ENCODE data around the gene C16orf54. TPM values are rescaled to one million over a fixed set of nuclear protein-coding genes. Genes with fewer than 3 reads are reported as not detected.
"Not testable (repeated sequence)": the region's sequence is repeated elsewhere in the genome, so short reads cannot be mapped to it uniquely, and the experiment has no call there.

The C16orf54 gene
- polyA plus RNA-seq, 4 donors, result 0.22 to 2.2 (median 1.2) TPM

- no peaks in the 10 kb centered on the region for H3K27me3 ChIP-seq (ENCODE audit: control insufficient read depth in 3 of 3, insufficient read depth in 3 of 3, low read length in 3 of 3)
- H3K9me3 ChIP-seq (ENCODE audit: control insufficient read depth in 2 of 2, insufficient read depth in 1 of 2, low read depth in 1 of 2, low read length in 1 of 2), result no peaks in the 10 kb centered on the region
- no peak for DNase-seq
- WGBS, 3 donors, result 89 to 96% (median 92%) methylated on average over 5 of the region's 5 CpGs
- H3K27ac ChIP-seq (ENCODE audit: low read depth in 1 of 3, low read length in 2 of 3), result no peak overlapping the region
- FAIRE-seq, result no peak
- no peak overlapping the region for H3K4me3 ChIP-seq (ENCODE audit: low read depth in 1 of 3, low read length in 3 of 3)
- peaks cover 0 to 7% (median 0%) of the 10 kb centered on the region in 3 donors for H3K36me3 ChIP-seq (ENCODE audit: control insufficient read depth in 3 of 3, insufficient read depth in 2 of 3, low read depth in 1 of 3, low read length in 3 of 3)
- H3K4me1 ChIP-seq (ENCODE audit: control insufficient read depth in 3 of 3, insufficient read depth in 2 of 3, low read depth in 1 of 3, low read length in 2 of 3), result no peaks in the 10 kb centered on the region
Measured at GRCh38 chr16:29774730-29775129, 28.9 kb upstream of the C16orf54 start.

- H3K27ac ChIP-seq (ENCODE audit: low read depth in 1 of 3, low read length in 2 of 3); FAIRE-seq; H3K27me3 ChIP-seq (ENCODE audit: control insufficient read depth in 3 of 3, insufficient read depth in 3 of 3, low read length in 3 of 3); H3K36me3 ChIP-seq (ENCODE audit: control insufficient read depth in 3 of 3, insufficient read depth in 2 of 3, low read depth in 1 of 3, low read length in 3 of 3); H3K9me3 ChIP-seq (ENCODE audit: control insufficient read depth in 2 of 2, insufficient read depth in 1 of 2, low read depth in 1 of 2, low read length in 1 of 2); H3K4me3 ChIP-seq (ENCODE audit: low read depth in 1 of 3, low read length in 3 of 3); H3K4me1 ChIP-seq (ENCODE audit: control insufficient read depth in 3 of 3, insufficient read depth in 2 of 3, low read depth in 1 of 3, low read length in 2 of 3); DNase-seq: not testable (repeated sequence)
- WGBS, 3 donors, result 90 to 91% (median 91%) methylated on average over 7 of the region's 7 CpGs
Measured at GRCh38 chr16:29772330-29772729, 26.5 kb upstream of the C16orf54 start.

- no peaks in the 10 kb centered on the region for H3K27me3 ChIP-seq (ENCODE audit: control insufficient read depth in 3 of 3, insufficient read depth in 3 of 3, low read length in 3 of 3)
- H3K36me3 ChIP-seq (ENCODE audit: control insufficient read depth in 3 of 3, insufficient read depth in 2 of 3, low read depth in 1 of 3, low read length in 3 of 3), result peaks cover 0 to 3% (median 0%) of the 10 kb centered on the region in 3 donors
- DNase-seq (no peak), FAIRE-seq (no peak)
- no peak overlapping the region for H3K4me3 ChIP-seq (ENCODE audit: low read depth in 1 of 3, low read length in 3 of 3)
- no peak overlapping the region for H3K27ac ChIP-seq (ENCODE audit: low read depth in 1 of 3, low read length in 2 of 3)
- H3K9me3 ChIP-seq (ENCODE audit: control insufficient read depth in 2 of 2, insufficient read depth in 1 of 2, low read depth in 1 of 2, low read length in 1 of 2), result no peaks in the 10 kb centered on the region
- WGBS, 3 donors, result 75 to 86% (median 83%) methylated on average over 7 of the region's 7 CpGs
- H3K4me1 ChIP-seq (ENCODE audit: control insufficient read depth in 3 of 3, insufficient read depth in 2 of 3, low read depth in 1 of 3, low read length in 2 of 3), result peaks cover 0 to 6% (median 0%) of the 10 kb centered on the region in 3 donors
Measured at GRCh38 chr16:29770250-29770929, 24.6 kb upstream of the C16orf54 start.

- WGBS, 3 donors, result 85 to 86% (median 85%) methylated on average over 2 of the region's 2 CpGs
- DNase-seq, result no peak
Measured at GRCh38 chr16:29769507-29769906, 23.7 kb upstream of the C16orf54 start.

GRCh38 chr16:29767062-29767461, 21.3 kb upstream of the C16orf54 start:
- DNase-seq (no peak), FAIRE-seq (no peak)
- Histone ChIP-seq H3K4me3 (ENCODE audit: low read depth in 1 of 3, low read length in 3 of 3) (no peak overlapping the region), H3K27ac (ENCODE audit: low read depth in 1 of 3, low read length in 2 of 3) (no peak overlapping the region), H3K9me3 (ENCODE audit: control insufficient read depth in 2 of 2, insufficient read depth in 1 of 2, low read depth in 1 of 2, low read length in 1 of 2) (no peaks in the 10 kb centered on the region), H3K36me3 (ENCODE audit: control insufficient read depth in 3 of 3, insufficient read depth in 2 of 3, low read depth in 1 of 3, low read length in 3 of 3) (peaks cover 0 to 3% (median 0%) of the 10 kb centered on the region in 3 donors), H3K4me1 (ENCODE audit: control insufficient read depth in 3 of 3, insufficient read depth in 2 of 3, low read depth in 1 of 3, low read length in 2 of 3) (peaks cover 0 to 15% (median 0%) of the 10 kb centered on the region in 3 donors), H3K27me3 (ENCODE audit: control insufficient read depth in 3 of 3, insufficient read depth in 3 of 3, low read length in 3 of 3) (no peaks in the 10 kb centered on the region)
- WGBS, 3 donors, result 90 to 98% (median 91%) methylated on average over 3 of the region's 3 CpGs

More at GRCh38 chr16:29769507-29769906, 23.7 kb upstream of the C16orf54 start:
- peaks cover 0 to 14% (median 0%) of the 10 kb centered on the region in 3 donors for H3K4me1 ChIP-seq (ENCODE audit: control insufficient read depth in 3 of 3, insufficient read depth in 2 of 3, low read depth in 1 of 3, low read length in 2 of 3)
- FAIRE-seq, result no peak
- H3K4me3 ChIP-seq (ENCODE audit: low read depth in 1 of 3, low read length in 3 of 3), result no peak overlapping the region
- H3K9me3 ChIP-seq (ENCODE audit: control insufficient read depth in 2 of 2, insufficient read depth in 1 of 2, low read depth in 1 of 2, low read length in 1 of 2), result no peaks in the 10 kb centered on the region
- peaks cover 0 to 3% (median 0%) of the 10 kb centered on the region in 3 donors for H3K36me3 ChIP-seq (ENCODE audit: control insufficient read depth in 3 of 3, insufficient read depth in 2 of 3, low read depth in 1 of 3, low read length in 3 of 3)
- H3K27me3 ChIP-seq (ENCODE audit: control insufficient read depth in 3 of 3, insufficient read depth in 3 of 3, low read length in 3 of 3), result no peaks in the 10 kb centered on the region
- no peak overlapping the region for H3K27ac ChIP-seq (ENCODE audit: low read depth in 1 of 3, low read length in 2 of 3)

GRCh38 chr16:29766571-29766970, 20.8 kb upstream of the C16orf54 start:
- no peak overlapping the region for H3K4me3 ChIP-seq (ENCODE audit: low read depth in 1 of 3, low read length in 3 of 3)
- peaks cover 0 to 3% (median 0%) of the 10 kb centered on the region in 3 donors for H3K36me3 ChIP-seq (ENCODE audit: control insufficient read depth in 3 of 3, insufficient read depth in 2 of 3, low read depth in 1 of 3, low read length in 3 of 3)
- FAIRE-seq (no peak), DNase-seq (no peak)
- no peak overlapping the region for H3K27ac ChIP-seq (ENCODE audit: low read depth in 1 of 3, low read length in 2 of 3)
- peaks cover 0 to 20% (median 0%) of the 10 kb centered on the region in 3 donors for H3K4me1 ChIP-seq (ENCODE audit: control insufficient read depth in 3 of 3, insufficient read depth in 2 of 3, low read depth in 1 of 3, low read length in 2 of 3)
- WGBS, 3 donors, result 90 to 94% (median 92%) methylated on average over 3 of the region's 3 CpGs
- H3K27me3 ChIP-seq (ENCODE audit: control insufficient read depth in 3 of 3, insufficient read depth in 3 of 3, low read length in 3 of 3), result no peaks in the 10 kb centered on the region
- no peaks in the 10 kb centered on the region for H3K9me3 ChIP-seq (ENCODE audit: control insufficient read depth in 2 of 2, insufficient read depth in 1 of 2, low read depth in 1 of 2, low read length in 1 of 2)

- Histone ChIP-seq H3K4me1 (ENCODE audit: control insufficient read depth in 3 of 3, insufficient read depth in 2 of 3, low read depth in 1 of 3, low read length in 2 of 3) (peaks cover 0 to 31% (median 3%) of the 10 kb centered on the region in 3 donors), H3K27ac (ENCODE audit: low read depth in 1 of 3, low read length in 2 of 3) (peak overlapping the region; percentile 43 to 57 (median 54))
- no peak for FAIRE-seq
Measured at GRCh38 chr16:29765167-29766032, 19.6 kb upstream of the C16orf54 start.

GRCh38 chr16:29763326-29763725, 17.5 kb upstream of the C16orf54 start:
- no peak overlapping the region for H3K4me3 ChIP-seq (ENCODE audit: low read depth in 1 of 3, low read length in 3 of 3)
- H3K9me3 ChIP-seq (ENCODE audit: control insufficient read depth in 2 of 2, insufficient read depth in 1 of 2, low read depth in 1 of 2, low read length in 1 of 2), result no peaks in the 10 kb centered on the region
- no peak for FAIRE-seq
- no peak overlapping the region for H3K27ac ChIP-seq (ENCODE audit: low read depth in 1 of 3, low read length in 2 of 3)
- peaks cover 0 to 44% (median 3%) of the 10 kb centered on the region in 3 donors for H3K4me1 ChIP-seq (ENCODE audit: control insufficient read depth in 3 of 3, insufficient read depth in 2 of 3, low read depth in 1 of 3, low read length in 2 of 3)
- H3K36me3 ChIP-seq (ENCODE audit: control insufficient read depth in 3 of 3, insufficient read depth in 2 of 3, low read depth in 1 of 3, low read length in 3 of 3), result no peaks in the 10 kb centered on the region
- H3K27me3 ChIP-seq (ENCODE audit: control insufficient read depth in 3 of 3, insufficient read depth in 3 of 3, low read length in 3 of 3), result no peaks in the 10 kb centered on the region
- DNase-seq, result no peak
- WGBS, 3 donors, result 81 to 92% (median 91%) methylated on average over 6 of the region's 6 CpGs

More at GRCh38 chr16:29765167-29766032, 19.6 kb upstream of the C16orf54 start:
- Histone ChIP-seq H3K9me3 (ENCODE audit: control insufficient read depth in 2 of 2, insufficient read depth in 1 of 2, low read depth in 1 of 2, low read length in 1 of 2) (no peaks in the 10 kb centered on the region), H3K36me3 (ENCODE audit: control insufficient read depth in 3 of 3, insufficient read depth in 2 of 3, low read depth in 1 of 3, low read length in 3 of 3) (no peaks in the 10 kb centered on the region), H3K4me3 (ENCODE audit: low read depth in 1 of 3, low read length in 3 of 3) (no peak overlapping the region), H3K27me3 (ENCODE audit: control insufficient read depth in 3 of 3, insufficient read depth in 3 of 3, low read length in 3 of 3) (no peaks in the 10 kb centered on the region)
- WGBS, 3 donors, result 16 to 53% (median 32%) methylated on average over 15 of the region's 15 CpGs
- DNase-seq, result peak; percentile 86 to 98

Measured in small intestine (tissue), 7 donors.